Spleen (tissue), 7 donors: ENCODE measurements around the gene ADGRD1.

Source experiments
- CTCF ChIP-seq, 11 experiments: fragments of 200-600 bp in 7 of 11; fragments of 450-650 bp in 4 of 11; sonication (generic) in 4 of 11; IDR thresholded peaks in 8 of 11; conservative IDR thresholded peaks in 3 of 11; 1 replicate in 7 of 11; 2 replicates in 4 of 11; pipeline versions ENCODE4 v1.4.0 to v1.8.0; 2016 to 2021; ENCODE audit warnings: antibody characterized with exemption in 11 of 11, inconsistent platforms in 4 of 11, mild to moderate bottlenecking in 1 of 11
- POLR2A ChIP-seq, 3 donors: fragments of 450-650 bp; IDR thresholded peaks; one replicate each; pipeline ENCODE4 v1.5.1; 2017; ENCODE audit warnings: antibody characterized with exemption in 3 of 3, mild to moderate bottlenecking in 1 of 3
- donor health status: DM: no; HTN: no; CAD: no; lungs with moderate emphysema.
- donor health status: DM: no; HTN: no; CAD: no.
- donor health status: DM: no; HTN: no; CAD: no.

GRCh38 chr12:131049549-131050339, 96.0 kb downstream of the ADGRD1 start:
- no peak for TF ChIP-seq CTCF (IDR thresholded peaks at IDR 0.05 in 8 of 11, conservative IDR thresholded peaks at IDR 0.05 in 3 of 11)
- TF ChIP-seq POLR2A (IDR thresholded peaks at IDR 0.05), result no peak
